HepG2 (cell line): Measurements from ENCODE around the gene USP12. TPM values are rescaled to one million over a fixed set of nuclear protein-coding genes. Genes with fewer than 3 reads are reported as not detected.

ENCODE experiments used
- ATAC-seq: fragments of 200-7000 bp; cut with Tn5 transposase; 3 replicates; pipeline ENCODE4 v1.9.1; 2020; ENCODE audit warnings: mild to moderate bottlenecking, moderate library complexity
- BruUV-seq: library from RNA; stranded (reverse); fragments of 400-500 nt; replicated peaks from 2 replicates; lab custom pipeline; 2021; lab: Mats Ljungman, UMichigan
- CTCF ChIA-PET: fragments of 300-600 bp; formaldehyde crosslinking; extraction: SDS; loops from one replicate; lab custom pipeline; 2021; ENCODE audit warnings: low total read pairs, inconsistent platforms, low intra/inter-chr PET ratio; lab: Yijun Ruan, JAX
- POLR2A ChIA-PET: fragments of 350-600 bp; sonication (Branson Sonifier 250); formaldehyde crosslinking; loops from one replicate; lab custom pipeline; 2020; ENCODE audit warnings: antibody characterized with exemption, inconsistent platforms; lab: Yijun Ruan, JAX
- DNase-seq: peaks from one replicate; pipeline ENCODE4 v3.0.0-alpha.2; 2015; ENCODE audit warnings: low spot score
- FAIRE-seq: peaks from 3 replicates; lab custom pipeline; 2011; peaks lifted over from hg19 to GRCh38; lab: Jason Lieb, UNC
- H2AFZ ChIP-seq: one replicate; pipeline ENCODE4 v1.6.1; 2011; ENCODE audit warnings: low read length, inconsistent platforms
- H3K27ac ChIP-seq: fragments of 300-600 bp; 3 replicates; pipeline ENCODE4 v1.8.0; 2011; ENCODE audit warnings: mixed run types, mild to moderate bottlenecking, mixed read lengths, low read length, inconsistent platforms; ENCODE audit not compliant: insufficient read depth; ENCODE audit errors: extremely low read length
- H3K27me3 ChIP-seq, 2 experiments: fragments of 200-600 bp in 1 of 2; 2 replicates in 1 of 2; 3 replicates in 1 of 2; pipeline versions ENCODE4 v1.6.0 to v1.8.0; 2011; ENCODE audit warnings: low read length in 2 of 2, mild to moderate bottlenecking in 2 of 2, moderate library complexity in 2 of 2, inconsistent platforms in 1 of 2; ENCODE audit not compliant: insufficient read depth in 2 of 2, control insufficient read depth in 1 of 2
- H3K36me3 ChIP-seq, 2 experiments: fragments of 200-600 bp in 1 of 2; replicated peaks in 1 of 2; 2 replicates in 1 of 2; 3 replicates in 1 of 2; pipeline versions ENCODE4 v1.5.1 to v1.8.0; 2011; ENCODE audit warnings: low read length in 2 of 2, inconsistent platforms in 1 of 2; ENCODE audit not compliant: insufficient read depth in 2 of 2, control insufficient read depth in 1 of 2
- H3K4me1 ChIP-seq: 2 replicates; pipeline ENCODE4 v1.5.1; 2012; ENCODE audit warnings: low read length, inconsistent platforms; ENCODE audit not compliant: insufficient read depth
- H3K4me2 ChIP-seq: 2 replicates; pipeline ENCODE4 v1.6.0; 2011; ENCODE audit warnings: low read depth, low read length, inconsistent platforms
- H3K4me3 ChIP-seq, 3 experiments: fragments of 200-600 bp in 1 of 3; sonication (generic), shearing (Covaris generic) in 1 of 3; replicated peaks in 1 of 3; 2 replicates each; pipeline ENCODE4 v1.5.1; 2011 to 2016; ENCODE audit warnings: low read length in 3 of 3, inconsistent platforms in 2 of 3, low read depth in 2 of 3, mild to moderate bottlenecking in 2 of 3, control low read depth in 1 of 3, mixed read lengths in 1 of 3; ENCODE audit not compliant: insufficient read depth in 1 of 3
- H3K79me2 ChIP-seq: one replicate; pipeline ENCODE4 v1.6.1; 2011; ENCODE audit warnings: low read length, inconsistent platforms; ENCODE audit not compliant: insufficient read depth
- H3K9ac ChIP-seq: 2 replicates; pipeline ENCODE4 v1.6.0; 2011; ENCODE audit warnings: mild to moderate bottlenecking, low read depth, low read length, inconsistent platforms; ENCODE audit not compliant: insufficient read depth
- H3K9me3 ChIP-seq: 2 replicates; pipeline ENCODE4 v1.5.1; 2012; ENCODE audit warnings: mild to moderate bottlenecking, low read length
- H4K20me1 ChIP-seq: 2 replicates; pipeline ENCODE4 v1.6.0; 2011; ENCODE audit warnings: inconsistent platforms, mild to moderate bottlenecking, low read length, moderate library complexity; ENCODE audit not compliant: insufficient read depth
- CCAR2 ChIP-seq: fragments of 200-400 bp; formaldehyde crosslinking; optimal IDR thresholded peaks from 2 replicates; pipeline ENCODE3; 2018; ENCODE audit warnings: low read depth, mild to moderate bottlenecking, low read length, moderate library complexity
- PHF20 ChIP-seq: sonication (generic); formaldehyde crosslinking; IDR thresholded peaks from 2 replicates; pipeline ENCODE4 v1.5.0; 2020; ENCODE audit warnings: mild to moderate bottlenecking, missing genetic modification reagents
- POLR2A ChIP-seq, 2 experiments: IDR thresholded peaks; 2 replicates each; pipeline ENCODE4 v1.6.1; 2011; ENCODE audit warnings: low read depth in 2 of 2, low read length in 2 of 2, mild to moderate bottlenecking in 1 of 2, moderate library complexity in 1 of 2; ENCODE audit not compliant: insufficient read depth in 1 of 2
- TOE1 ChIP-seq: sonication (generic); formaldehyde crosslinking; IDR thresholded peaks from 2 replicates; pipeline ENCODE4 v1.4.0; 2020; ENCODE audit warnings: mild to moderate bottlenecking, missing genetic modification reagents
- ZNF251 ChIP-seq: sonication (generic); formaldehyde crosslinking; IDR thresholded peaks from 2 replicates; pipeline ENCODE4 v1.9.0; 2021; ENCODE audit warnings: mild to moderate bottlenecking, missing genetic modification reagents
- ZNF792 ChIP-seq: IDR thresholded peaks from 2 replicates; pipeline ENCODE4 v1.6.1; 2016
- WGBS: methylation state at CpG from one replicate; pipeline ENCODE4 v1.1.6; 2017; ENCODE audit warnings: low lambda C conversion rate; 5-methylcytosine and 5-hydroxymethylcytosine counted together
- in situ Hi-C: cut with HindIII; loops from 2 replicates; pipeline ENCODE4 v1.10.0; 2017; ENCODE audit warnings: low pct_unique_long_range_greater_than_20kb; ENCODE audit not compliant: extremely low pct_ligation_motif_present
- intact Hi-C: fragments of 100-400 bp; cut with micrococcal nuclease; formaldehyde crosslinking; loops from one replicate; pipeline ENCODE4 v1.10.0; 2022; ENCODE audit not compliant: unreplicated experiment
- polyA plus RNA-seq, 8 experiments: library from polyadenylated mRNA; depleted of rRNA in 3 of 8; stranded (reverse) in 7 of 8; unstranded in 1 of 8; fragments of >200 nt; fragmentation: Illumina TruSeq in 4 of 8; extraction: Trizol in 4 of 8; gene quantifications; 2 replicates each; pipeline versions ENCODE4 v1.2.1 to v1.2.3, GENCODE V29; 2011 to 2016; ENCODE audit warnings: low read depth in 4 of 8, missing spikeins in 1 of 8, mixed read lengths in 1 of 8; ENCODE audit not compliant: insufficient read depth in 1 of 8
- total RNA-seq, 5 experiments: library from RNA; depleted of rRNA; stranded (reverse); fragments of >200 nt; fragmentation: Illumina TruSeq; extraction: Trizol; gene quantifications; 2 replicates each; pipeline ENCODE4 v1.2.3, GENCODE V29; 2016; ENCODE audit warnings: low read depth in 1 of 5
- TF ChIP-seq, protein P1 (sequence below): sonication (generic); formaldehyde crosslinking; IDR thresholded peaks from 2 replicates; pipeline ENCODE4 v1.4.0; 2020; ENCODE audit warnings: missing genetic modification reagents
- TF ChIP-seq, protein P2 (sequence below): sonication (generic); formaldehyde crosslinking; IDR thresholded peaks from 2 replicates; pipeline ENCODE4 v1.5.0; 2020; ENCODE audit warnings: missing genetic modification reagents, mild to moderate bottlenecking, borderline replicate concordance
- TF ChIP-seq, protein P3 (sequence below): sonication (generic); formaldehyde crosslinking; IDR thresholded peaks from 2 replicates; pipeline ENCODE4 v1.8.0; 2022; ENCODE audit warnings: missing genetic modification reagents, mild to moderate bottlenecking, inconsistent platforms, borderline replicate concordance
- TF ChIP-seq, protein P4 (sequence below): sonication (generic); formaldehyde crosslinking; IDR thresholded peaks from 2 replicates; pipeline ENCODE4 v1.4.0; 2020; ENCODE audit warnings: missing genetic modification reagents
- TF ChIP-seq, protein P5 (sequence below): sonication (generic); formaldehyde crosslinking; IDR thresholded peaks from 2 replicates; pipeline ENCODE4 v1.8.0; 2022; ENCODE audit warnings: mild to moderate bottlenecking, missing genetic modification reagents, moderate library complexity
- TF ChIP-seq, protein P6 (sequence below): sonication (generic); formaldehyde crosslinking; IDR thresholded peaks from 2 replicates; pipeline ENCODE4 v1.8.1; 2022; ENCODE audit warnings: mild to moderate bottlenecking, missing genetic modification reagents

The USP12 gene
- total and polyA plus RNA-seq, 2 of the 13 experiments (the other 11 are each of a cell fraction or from before 2014, with no cell fraction given), result 9.8 to 19.5 TPM

DNA sequence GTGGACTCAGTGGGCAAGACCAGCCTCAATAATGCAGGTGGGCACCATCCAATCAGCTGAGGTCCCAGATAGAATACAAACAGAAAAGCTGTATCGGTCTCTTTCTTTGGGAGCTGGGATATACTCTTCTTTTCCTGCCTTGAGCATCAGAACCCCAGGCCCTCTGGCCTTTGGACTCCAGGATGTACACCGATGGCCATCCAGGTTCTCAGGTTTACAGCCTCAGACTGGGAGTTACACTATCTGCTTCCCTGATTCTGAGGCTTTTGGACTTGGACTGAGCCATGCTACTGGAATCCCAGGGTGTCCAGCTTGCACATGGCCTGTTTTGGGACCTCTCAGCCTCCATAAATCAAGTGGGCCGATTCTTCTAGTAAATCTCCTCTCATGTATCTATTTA, 27.6 kb upstream of the USP12 start:
- Histone ChIP-seq H3K27ac (no peak overlapping the region), H3K9me3 (no peaks in the 10 kb centered on the region), H3K4me2 (no peak overlapping the region), H4K20me1 (no peaks in the 10 kb centered on the region), H2AFZ (no peak overlapping the region), H3K36me3 (no peaks in the 10 kb centered on the region), H3K79me2 (no peaks in the 10 kb centered on the region), H3K27me3 (peaks cover 1 to 4% of the 10 kb centered on the region in 2 experiments; a peak in 4 of 5 replicates), H3K4me1 (no peaks in the 10 kb centered on the region), H3K4me3 (no peak overlapping the region), H3K9ac (no peak overlapping the region)
- ChIA-PET POLR2A (no interaction called here), CTCF (no interaction called here)
- FAIRE-seq (no peak), ATAC-seq (no peak), DNase-seq (no peak)
- WGBS, result 33% methylated on average over 2 of the region's 3 CpGs
- BruUV-seq, result no TSS peak
- in situ Hi-C loops, result no loop called here
- intact Hi-C loops, result no loop called here
- no peak for TF ChIP-seq POLR2A (IDR thresholded peaks at IDR 0.05; ENCODE audit: insufficient read depth in 1 of 2, low read depth in 2 of 2, low read length in 2 of 2)
- TF ChIP-seq PHF20 (CRISPR knock-in tag), result no peak
- no peak for TF ChIP-seq TOE1
- TF ChIP-seq, protein P1, sequence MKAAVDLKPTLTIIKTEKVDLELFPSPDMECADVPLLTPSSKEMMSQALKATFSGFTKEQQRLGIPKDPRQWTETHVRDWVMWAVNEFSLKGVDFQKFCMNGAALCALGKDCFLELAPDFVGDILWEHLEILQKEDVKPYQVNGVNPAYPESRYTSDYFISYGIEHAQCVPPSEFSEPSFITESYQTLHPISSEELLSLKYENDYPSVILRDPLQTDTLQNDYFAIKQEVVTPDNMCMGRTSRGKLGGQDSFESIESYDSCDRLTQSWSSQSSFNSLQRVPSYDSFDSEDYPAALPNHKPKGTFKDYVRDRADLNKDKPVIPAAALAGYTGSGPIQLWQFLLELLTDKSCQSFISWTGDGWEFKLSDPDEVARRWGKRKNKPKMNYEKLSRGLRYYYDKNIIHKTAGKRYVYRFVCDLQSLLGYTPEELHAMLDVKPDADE (CRISPR knock-in tag), result no peak
- TF ChIP-seq CCAR2, result no peak
- TF ChIP-seq, protein P2, sequence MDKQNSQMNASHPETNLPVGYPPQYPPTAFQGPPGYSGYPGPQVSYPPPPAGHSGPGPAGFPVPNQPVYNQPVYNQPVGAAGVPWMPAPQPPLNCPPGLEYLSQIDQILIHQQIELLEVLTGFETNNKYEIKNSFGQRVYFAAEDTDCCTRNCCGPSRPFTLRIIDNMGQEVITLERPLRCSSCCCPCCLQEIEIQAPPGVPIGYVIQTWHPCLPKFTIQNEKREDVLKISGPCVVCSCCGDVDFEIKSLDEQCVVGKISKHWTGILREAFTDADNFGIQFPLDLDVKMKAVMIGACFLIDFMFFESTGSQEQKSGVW (CRISPR knock-in tag), result no peak
- TF ChIP-seq, protein P3, sequence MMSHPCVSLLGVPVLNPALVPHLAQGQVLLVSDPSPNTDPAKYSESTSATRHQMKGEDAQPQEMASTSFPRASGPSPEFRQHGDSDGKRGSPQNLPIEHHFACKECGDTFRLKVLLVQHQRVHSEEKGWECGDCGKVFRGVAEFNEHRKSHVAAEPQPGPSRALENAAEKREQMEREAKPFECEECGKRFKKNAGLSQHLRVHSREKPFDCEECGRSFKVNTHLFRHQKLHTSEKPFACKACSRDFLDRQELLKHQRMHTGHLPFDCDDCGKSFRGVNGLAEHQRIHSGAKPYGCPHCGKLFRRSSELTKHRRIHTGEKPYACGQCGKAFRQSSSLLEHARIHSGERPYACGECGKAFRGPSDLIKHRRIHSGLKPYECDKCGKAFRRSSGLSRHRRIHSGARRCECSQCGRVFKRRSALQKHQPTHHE (CRISPR knock-in tag), result no peak
- TF ChIP-seq, protein P4, sequence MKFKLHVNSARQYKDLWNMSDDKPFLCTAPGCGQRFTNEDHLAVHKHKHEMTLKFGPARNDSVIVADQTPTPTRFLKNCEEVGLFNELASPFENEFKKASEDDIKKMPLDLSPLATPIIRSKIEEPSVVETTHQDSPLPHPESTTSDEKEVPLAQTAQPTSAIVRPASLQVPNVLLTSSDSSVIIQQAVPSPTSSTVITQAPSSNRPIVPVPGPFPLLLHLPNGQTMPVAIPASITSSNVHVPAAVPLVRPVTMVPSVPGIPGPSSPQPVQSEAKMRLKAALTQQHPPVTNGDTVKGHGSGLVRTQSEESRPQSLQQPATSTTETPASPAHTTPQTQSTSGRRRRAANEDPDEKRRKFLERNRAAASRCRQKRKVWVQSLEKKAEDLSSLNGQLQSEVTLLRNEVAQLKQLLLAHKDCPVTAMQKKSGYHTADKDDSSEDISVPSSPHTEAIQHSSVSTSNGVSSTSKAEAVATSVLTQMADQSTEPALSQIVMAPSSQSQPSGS, result no peak
- TF ChIP-seq, protein P5, sequence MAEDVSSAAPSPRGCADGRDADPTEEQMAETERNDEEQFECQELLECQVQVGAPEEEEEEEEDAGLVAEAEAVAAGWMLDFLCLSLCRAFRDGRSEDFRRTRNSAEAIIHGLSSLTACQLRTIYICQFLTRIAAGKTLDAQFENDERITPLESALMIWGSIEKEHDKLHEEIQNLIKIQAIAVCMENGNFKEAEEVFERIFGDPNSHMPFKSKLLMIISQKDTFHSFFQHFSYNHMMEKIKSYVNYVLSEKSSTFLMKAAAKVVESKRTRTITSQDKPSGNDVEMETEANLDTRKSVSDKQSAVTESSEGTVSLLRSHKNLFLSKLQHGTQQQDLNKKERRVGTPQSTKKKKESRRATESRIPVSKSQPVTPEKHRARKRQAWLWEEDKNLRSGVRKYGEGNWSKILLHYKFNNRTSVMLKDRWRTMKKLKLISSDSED (CRISPR knock-in tag), result no peak
- TF ChIP-seq ZNF792 (CRISPR knock-in tag), result no peak
- TF ChIP-seq, protein P6, sequence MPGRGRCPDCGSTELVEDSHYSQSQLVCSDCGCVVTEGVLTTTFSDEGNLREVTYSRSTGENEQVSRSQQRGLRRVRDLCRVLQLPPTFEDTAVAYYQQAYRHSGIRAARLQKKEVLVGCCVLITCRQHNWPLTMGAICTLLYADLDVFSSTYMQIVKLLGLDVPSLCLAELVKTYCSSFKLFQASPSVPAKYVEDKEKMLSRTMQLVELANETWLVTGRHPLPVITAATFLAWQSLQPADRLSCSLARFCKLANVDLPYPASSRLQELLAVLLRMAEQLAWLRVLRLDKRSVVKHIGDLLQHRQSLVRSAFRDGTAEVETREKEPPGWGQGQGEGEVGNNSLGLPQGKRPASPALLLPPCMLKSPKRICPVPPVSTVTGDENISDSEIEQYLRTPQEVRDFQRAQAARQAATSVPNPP (CRISPR knock-in tag), result no peak
- TF ChIP-seq ZNF251 (CRISPR knock-in tag), result no peak
